GM21423 (cell line): ENCODE measurements around the gene MRS2.
"Not testable (repeated sequence)": the region's sequence is repeated elsewhere in the genome, so short reads cannot be mapped to it uniquely, and the experiment has no call there.

Source experiments
- ATAC-seq: cut with Tn5 transposase; IDR thresholded peaks from one replicate; pipeline ENCODE4 v1.9.1; 2021; ENCODE audit warnings: mild to moderate bottlenecking, moderate library complexity; ENCODE audit not compliant: unreplicated experiment

MRS2 gene

DNA sequence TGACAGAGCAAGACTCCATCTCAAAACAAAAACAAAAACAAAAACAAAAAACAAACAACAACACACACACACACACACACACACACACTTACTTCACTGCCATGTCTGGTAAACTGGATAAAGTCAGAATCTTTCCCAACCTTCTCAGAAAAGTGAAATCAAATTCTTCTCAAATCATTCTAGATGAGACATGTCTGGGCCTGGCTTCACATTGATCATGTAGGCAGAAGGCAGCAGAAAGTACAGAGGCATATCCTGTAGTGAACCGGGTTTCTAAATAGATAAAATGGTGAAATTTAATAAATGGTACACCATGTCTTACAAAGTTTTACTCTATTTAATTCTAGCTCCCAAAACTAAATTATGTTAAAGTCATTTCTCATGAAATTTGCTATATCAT is 14.9 kb upstream of the MRS2 start:
- no peak for ATAC-seq

DNA sequence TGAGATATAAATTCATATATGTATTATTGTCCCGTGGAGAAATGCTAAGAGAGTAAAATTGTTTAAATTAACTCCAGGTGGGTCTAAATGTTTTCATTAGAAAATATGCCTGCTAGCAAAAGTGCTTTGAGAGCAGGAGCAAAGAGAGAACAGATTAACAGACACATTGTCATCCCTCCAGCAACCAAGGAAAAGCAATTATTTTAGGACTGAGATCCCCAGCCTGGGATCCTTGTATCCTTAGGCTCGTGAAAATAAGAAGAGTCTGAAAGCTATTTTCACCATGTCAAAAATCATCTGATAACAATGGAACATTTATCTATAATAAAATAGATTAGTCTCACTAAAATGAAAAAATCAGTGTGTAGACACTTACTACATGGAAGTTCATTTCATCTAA is 11.5 kb upstream of the MRS2 start:
- no peak for ATAC-seq

DNA sequence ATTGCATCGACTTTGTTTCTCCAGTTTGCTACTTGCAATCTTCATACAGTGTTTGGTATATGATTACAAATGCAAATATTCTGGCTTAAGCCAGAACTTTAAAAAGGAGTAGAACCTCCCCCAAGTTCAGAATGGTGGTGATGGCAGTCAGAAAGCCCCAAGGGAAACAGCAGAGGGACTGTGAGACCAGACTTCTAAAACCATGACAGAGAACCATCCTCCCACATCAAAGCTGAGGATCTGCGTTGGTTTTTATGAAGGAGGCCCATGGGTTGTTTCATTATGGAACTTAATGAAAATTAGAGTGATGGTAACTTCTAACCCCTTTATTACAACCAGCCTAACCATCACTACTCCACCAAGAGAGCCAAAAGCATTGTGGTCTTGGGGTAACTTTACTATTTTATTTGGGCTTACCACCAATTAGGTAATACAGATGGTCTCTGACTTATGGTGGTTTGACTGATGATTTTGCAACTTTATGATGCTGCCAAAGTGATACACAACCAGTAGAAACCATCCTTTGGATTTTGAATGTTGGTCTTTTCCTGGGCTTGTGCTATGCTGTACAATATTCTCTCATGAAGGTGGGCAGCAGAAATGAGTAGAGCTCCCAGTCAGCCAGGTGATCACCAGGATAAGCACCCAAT is 10.9 kb upstream of the MRS2 start:
- peak; percentile 95 for ATAC-seq

DNA sequence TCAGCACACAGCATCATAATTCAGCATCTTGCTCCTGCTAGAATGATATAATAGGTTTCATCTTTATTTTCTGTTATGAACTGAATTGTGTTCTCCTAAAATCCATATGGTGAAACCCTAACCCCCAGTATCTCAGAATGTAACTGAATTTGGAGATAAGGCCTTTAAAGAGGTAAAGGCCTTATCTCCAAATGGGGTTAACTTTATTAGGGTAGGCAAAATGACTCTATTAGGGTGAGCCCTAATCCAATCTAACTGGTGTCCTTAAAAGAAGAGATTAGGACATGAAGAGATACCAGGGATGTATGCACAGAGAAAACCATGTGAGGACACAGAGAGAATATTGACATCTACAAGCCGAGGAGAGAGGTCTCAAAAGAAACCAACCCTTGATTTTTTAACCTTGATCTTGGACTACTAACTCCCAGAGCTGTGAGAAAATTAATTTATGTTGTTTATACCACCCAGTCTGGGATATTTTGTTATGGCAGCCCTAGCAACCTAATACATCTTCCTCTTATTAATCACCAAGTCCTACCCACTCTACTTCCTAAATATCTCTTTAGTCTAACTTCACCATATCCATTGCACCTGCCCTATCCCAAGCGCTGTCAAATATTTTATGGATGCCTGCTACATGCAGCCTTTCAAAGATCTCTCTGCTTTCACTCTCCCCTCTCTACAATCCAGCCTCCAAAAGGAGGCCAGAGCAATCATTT is 8.5 kb upstream of the MRS2 start:
- ATAC-seq, result no peak

DNA sequence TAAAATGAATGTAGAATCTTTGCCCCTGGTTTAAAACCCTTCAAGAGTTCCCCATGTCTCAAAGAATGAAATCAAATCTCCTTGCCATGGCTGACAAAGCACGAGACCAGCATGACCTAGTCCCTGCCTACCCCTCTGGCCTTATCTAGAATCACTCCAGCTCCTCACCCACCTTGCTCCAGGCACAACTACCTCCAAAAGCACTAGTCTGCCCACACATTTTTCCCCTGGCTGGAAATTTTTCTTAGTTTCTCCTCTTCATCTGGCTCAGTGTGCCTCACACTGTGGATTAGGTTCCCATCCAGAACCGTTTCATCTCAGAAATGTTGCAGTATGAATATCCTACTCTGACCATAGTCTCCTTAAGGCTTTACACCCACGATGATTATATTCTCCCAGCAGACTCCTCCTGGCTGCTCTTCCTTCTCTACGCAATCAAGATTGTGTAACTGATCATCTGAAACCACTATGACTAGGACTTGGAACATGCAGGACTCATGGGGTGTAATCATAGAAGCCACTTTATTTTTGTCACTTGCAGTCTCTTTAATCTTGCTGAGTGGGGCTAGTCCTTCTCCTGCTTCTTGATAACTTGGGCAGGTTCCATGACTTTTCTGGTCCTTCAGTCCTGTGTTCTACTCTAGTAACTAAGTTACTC is 7.8 kb upstream of the MRS2 start:
- no peak for ATAC-seq

DNA sequence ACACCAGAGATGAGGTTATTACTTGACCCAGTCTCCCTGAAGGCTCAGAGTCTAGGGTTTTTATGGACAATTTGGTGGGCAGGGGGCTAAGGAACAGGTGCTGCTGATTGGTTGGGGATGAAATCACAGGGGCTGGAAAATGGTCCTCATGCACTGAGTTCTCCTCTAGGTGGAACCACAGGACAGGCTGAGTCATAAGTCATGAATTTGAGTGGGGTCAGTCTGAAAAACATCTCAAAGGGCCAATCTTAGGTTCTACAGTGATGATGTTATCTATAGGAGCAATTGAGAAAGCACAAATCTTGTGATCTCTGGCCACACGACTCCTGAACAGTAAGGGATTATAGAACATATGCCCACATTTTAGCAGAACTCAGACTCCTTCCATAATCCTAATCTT is 5.9 kb upstream of the MRS2 start:
- no peak for ATAC-seq

DNA sequence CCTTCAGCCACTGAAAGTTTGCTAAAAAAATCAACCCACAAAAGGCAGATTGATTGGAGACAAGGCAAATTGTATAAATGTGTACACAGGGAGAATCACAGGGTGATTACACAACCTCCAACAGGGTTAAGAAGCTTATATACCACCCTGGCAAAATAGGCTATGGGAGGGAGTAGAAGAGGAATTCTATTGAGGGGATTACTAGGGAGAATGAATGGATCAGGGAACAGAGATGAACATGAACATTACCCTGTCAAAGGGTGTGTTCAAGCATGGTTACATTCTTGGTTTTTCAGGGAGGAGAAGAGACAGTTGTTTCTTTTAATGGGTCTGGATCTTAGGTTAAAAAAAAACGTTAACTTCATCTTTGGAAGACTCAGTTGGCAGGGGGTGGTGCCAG is 5.1 kb upstream of the MRS2 start:
- no peak for ATAC-seq

DNA sequence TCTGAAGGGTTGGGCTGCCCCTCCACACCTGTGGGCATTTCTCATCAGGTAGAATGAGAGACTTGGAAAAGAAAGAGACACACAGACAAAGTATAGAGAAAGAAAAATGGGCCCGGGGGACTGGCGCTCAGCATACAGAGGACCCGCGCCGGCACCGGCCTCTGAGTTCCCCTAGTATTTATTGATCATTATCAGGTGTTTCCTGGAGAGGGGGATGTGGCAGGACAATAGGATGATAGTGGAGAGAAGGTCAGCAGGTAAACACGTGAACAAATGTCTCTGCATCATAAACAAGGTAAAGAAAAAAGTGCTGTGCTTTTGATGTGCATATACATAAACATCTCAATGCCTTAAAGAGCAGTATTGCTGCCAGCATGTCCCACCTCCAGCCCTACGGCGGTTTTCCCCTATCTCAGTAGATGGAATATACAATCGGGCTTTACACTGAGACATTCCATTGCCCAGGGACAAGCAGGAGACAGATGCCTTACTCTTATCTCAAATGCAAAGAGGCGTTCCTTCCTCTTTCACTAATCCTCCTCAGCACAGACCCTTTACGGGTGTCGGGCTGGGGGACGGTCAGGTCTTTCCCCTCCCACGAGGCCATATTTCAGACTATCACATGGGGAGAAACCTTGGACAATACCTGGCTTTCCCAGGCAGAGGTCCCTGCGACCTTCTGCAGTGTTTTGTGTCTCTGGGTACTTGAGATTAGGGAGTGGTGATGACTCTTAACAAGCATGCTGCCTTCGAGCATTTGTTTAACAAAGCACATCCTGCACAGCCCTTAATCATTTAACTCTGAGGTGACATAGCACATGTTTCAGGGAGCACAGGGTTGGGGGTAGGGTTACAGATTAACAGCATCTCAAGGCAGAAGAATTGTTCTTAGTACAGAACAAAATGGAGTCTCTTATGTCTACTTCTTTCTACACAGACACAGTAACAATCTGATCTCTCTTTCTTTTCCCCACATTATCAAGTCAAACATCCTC is 2.4 kb upstream of the MRS2 start:
- ATAC-seq, result not testable (repeated sequence)

DNA sequence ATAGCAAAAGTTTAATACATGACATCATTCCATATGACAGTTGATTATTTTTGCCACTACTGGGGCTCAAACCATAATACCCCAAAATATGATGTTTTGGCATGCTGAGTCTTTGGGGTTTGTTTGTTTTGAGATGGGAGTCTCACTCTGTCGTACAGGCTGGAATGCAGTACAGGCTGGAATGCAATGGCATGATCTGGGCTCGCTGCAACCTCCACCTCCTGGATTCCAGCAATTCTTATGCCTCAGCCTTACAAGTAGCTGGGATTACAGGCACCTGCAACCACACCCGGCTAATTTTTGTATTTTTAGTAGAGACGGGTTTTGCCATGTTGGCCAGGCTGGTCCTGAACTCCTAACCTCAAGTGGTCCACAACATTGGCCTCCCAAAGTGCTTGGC is 1.3 kb upstream of the MRS2 start:
- ATAC-seq, result no peak

DNA sequence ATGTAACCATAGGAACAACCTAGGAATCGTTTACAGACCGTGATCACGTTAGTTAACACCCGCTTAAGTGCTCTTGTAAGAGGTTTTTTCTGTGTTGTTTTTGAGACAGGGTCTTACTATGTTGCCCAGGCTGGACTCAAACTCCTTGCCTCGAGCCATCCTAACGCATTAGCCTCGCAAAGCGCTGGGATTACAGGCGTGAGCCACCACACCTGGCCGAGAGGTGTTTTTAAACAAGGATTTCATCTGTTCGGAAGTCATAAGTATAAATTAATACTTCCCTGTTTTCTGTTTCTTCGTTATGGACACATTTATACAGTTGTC is 727 bp downstream of the MRS2 start:
- ATAC-seq, result no peak

DNA sequence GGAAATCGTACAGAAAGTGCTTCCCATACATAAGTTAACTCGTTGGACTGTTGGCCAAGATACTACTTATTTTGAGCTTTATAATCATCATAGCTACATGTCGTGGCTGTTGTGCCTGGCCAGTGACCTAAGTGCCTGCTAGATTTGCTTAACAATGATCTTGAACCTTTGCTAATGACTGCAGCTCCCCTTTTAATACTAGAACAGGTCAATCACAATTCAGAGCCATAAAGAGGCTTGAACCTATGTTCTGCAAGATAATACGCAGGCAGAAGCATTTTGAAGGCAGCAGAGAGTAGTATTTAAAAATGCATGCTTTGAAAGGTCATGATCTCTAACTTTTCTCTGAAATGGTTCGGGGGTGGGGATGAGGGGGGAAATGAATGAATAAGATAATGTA is 2.5 kb downstream of the MRS2 start:
- no peak for ATAC-seq

DNA sequence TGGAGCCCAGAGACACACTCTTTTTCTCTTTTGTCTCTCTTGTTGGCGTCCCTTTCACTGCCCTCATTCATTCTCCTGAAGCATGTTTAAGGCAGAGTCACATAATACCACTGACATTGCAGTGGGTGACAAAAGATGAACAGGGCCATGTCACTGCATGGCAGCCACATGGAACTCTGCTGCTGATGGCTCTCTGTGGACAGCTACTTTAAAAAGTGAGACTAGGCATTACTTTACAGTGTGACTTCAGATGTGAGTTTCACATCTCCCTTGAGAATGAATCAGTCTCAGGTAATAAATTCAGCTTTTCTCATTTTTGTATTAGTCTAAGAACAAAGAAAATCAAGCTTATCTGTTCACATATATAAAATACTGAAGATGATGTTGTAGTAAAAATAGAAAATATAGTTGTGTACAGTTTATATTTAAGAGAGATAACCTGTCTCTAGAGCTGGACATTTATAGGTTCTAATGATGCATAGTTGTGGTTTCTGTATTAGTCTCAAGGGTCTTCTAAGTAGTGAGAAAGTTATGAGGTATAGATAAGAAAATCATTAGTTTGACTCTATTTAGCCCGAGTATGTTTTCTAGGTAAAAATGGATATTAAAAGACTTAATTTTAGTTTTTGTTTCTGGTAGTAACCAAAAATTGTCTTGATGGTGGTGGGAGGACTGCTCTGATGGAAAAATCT is 6.1 kb downstream of the MRS2 start:
- peak; percentile 82 for ATAC-seq

DNA sequence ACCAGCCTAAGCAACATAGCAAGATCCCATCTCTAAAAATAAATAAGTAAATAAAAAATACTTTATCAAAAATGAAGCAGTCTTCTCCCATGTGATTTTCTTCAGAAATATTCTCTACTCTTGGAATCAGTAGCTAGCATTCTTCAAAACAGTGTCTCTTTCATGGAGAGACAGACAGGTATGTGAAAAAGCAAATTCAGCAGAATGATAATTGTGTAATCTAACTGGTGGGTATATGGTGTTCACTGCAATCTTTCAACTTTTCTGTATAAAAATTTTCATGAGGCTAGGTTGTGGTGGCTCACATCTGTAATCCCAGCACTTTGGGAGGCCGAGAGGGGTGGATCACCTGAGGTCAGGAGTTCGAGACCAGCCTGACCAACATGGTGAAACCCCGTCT is 7.9 kb downstream of the MRS2 start:
- no peak for ATAC-seq

DNA sequence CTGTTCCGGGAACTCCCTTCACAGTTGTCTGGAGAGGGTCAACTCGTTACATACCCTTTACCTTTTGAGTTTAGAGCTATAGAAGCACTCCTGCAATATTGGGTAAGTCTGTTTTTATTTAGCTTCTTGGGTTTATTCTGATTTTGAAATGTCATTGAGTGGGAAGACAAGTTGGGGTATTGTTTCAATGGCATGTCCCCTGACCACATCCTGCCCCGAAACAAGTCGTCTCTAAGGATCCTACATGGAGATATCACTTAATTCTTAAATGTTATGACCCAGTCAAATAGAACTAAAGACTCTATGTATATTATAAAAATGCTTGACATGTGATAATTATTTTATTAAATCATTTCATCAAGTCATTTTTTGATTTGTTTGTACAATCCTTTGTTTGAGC is 9.6 kb downstream of the MRS2 start:
- ATAC-seq, result no peak

DNA sequence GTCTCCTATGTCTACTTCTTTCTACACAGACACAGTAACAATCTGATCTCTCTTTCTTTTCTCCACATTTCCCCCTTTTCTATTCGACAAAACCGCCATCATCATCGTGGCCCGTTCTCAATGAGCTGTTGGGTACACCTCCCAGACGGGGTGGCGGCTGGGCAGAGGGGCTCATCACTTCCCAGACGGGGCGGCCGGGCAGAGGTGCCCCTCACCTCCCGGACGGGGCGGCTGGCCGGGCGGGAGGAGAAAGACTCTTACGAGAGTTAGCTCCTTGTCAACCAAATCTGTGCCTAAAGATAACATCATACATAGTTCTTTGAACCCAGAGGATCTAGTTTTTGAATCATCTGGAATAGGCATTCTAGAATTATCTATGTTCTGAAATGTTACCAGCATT is 11.8 kb downstream of the MRS2 start:
- not testable (repeated sequence) for ATAC-seq

DNA sequence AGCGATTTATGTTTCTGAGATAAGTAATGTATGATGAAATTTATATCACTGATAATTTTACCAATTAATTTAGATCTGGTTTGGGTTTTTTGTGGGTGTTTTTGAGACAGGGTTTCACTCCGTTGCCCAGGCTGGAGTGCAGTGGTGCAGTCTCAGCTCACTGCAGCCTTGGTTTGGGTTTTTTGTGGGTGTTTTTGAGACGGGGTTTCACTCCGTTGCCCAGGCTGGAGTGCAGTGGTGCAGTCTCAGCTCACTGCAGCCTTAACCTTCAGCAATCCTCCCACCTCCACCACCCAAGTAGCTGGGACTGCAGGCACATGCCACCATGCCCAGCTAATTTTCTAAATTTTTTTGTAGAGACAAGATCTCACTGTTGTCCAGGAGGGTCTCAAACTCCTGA is 13.0 kb downstream of the MRS2 start:
- ATAC-seq, result peak; percentile 60

DNA sequence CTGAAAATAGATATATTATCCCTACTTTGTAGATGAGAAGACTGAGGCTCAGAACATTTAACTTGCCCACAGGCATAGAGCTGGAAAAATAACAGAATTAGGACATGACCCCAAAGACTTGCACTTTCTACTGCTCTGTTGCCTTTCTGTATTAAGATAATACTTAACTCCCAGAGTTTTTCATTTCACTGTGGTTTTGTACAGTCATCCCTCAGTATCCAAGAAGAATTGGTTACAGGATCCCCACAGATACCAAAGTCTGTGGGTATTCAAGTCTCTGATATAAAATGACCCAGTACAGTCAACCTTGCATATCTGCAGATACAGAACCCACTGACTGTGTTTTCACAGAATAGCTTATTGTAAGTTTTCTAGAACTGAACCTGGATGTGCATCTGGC is 16.8 kb downstream of the MRS2 start:
- ATAC-seq, result no peak

DNA sequence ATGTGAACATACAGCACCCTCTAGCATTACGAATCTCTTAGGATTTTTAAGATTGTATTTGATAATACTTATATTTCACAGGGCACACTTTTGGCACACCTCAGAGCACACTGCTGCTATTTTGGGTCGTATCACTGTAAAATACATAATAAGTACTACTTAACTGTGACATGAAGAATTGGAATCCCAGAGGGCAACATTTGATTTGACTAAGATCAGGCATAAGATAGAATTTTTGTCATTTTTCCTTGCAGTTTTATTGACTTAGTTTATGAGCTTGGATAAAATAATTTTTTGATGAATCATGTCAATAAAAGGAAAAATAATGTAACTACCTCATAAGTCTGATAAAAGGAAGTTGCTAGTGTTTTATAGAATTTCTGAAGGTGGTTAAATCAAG is 22.4 kb downstream of the MRS2 start:
- ATAC-seq, result no peak

DNA sequence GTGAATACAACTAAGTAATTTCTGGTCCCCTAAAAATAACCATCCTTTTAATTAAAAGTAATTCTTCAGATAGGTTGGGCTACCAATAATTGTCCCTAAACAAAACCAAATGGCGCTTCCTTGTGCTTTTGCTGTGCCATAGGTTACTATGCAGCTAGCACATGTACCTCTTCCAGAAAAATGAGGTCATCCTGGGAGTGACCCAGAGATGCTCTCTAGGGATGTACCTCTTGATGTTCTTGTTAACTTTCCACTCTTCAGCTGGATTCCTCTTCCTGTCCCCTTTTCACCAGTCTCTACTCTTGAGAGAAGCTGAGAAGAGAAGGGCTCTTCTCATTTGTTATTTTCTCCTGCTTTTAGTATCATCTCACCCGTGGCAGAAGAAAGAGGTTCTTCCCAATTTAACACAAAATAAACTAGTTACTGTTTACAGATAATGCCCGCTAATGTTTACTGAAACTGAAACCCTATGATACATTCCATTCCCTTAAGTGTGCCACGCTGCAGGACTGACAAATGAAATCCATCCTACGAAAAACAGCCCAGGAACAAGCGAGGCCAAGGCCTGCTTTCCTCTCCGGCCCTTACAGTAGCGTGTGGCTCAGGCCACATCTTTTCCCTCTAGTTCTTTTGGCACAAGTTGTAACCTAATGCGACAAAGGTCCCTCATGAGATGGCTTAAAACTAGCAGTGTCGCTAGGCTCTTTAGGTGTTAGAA is 24.2 kb downstream of the MRS2 start:
- no peak for ATAC-seq

DNA sequence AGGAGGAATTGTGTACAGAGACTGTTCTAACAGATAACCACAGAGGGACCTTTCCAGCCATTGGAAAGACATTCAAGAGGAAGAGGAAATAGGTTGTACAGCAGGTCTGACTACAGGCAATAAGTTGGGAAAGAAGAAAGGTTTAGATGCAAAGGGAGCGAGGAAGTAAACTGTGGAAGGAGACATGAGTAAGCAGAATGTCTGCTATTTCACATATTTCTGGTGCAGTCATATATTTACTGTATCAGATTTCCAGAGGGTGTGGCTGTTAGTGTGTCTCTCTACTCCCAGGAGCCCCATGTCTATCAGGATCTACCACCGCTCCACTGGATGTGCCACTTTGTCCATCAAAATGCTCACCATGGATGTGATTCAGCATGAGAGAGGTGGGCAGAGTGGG is 25.9 kb downstream of the MRS2 start:
- no peak for ATAC-seq
